Liver (tissue), 9 donors: Measurements from ENCODE around the gene CFI. TPM values are rescaled to one million over a fixed set of nuclear protein-coding genes. Genes with fewer than 3 reads are reported as not detected.

Experiments
- DNase-seq: peaks from one replicate; pipeline ENCODE4 v3.0.0-alpha.2; 2017; ENCODE audit warnings: low spot score
- H3K27ac ChIP-seq, 2 donors: one replicate each; pipeline ENCODE4 v1.7.0; 2013; ENCODE audit warnings: inconsistent platforms in 2 of 2, low read length in 2 of 2, control low read depth in 1 of 2, low read depth in 1 of 2, mild to moderate bottlenecking in 1 of 2
- H3K27me3 ChIP-seq, 4 donors: one replicate each; pipeline versions ENCODE4 v1.6.1 to v1.7.0; 2013; ENCODE audit warnings: low read length in 3 of 4, inconsistent platforms in 1 of 4, mild to moderate bottlenecking in 1 of 4, moderate library complexity in 1 of 4; ENCODE audit not compliant: control insufficient read depth in 4 of 4, insufficient read depth in 4 of 4
- H3K36me3 ChIP-seq, 4 donors: one replicate each; pipeline versions ENCODE4 v1.6.1 to v1.7.0; 2013; ENCODE audit warnings: low read length in 3 of 4, mild to moderate bottlenecking in 3 of 4, low read depth in 1 of 4, moderate library complexity in 1 of 4; ENCODE audit not compliant: control insufficient read depth in 4 of 4, insufficient read depth in 3 of 4
- H3K4me1 ChIP-seq, 4 donors: one replicate each; pipeline versions ENCODE4 v1.6.1 to v1.7.0; 2013; ENCODE audit warnings: low read length in 3 of 4, mild to moderate bottlenecking in 3 of 4, moderate library complexity in 1 of 4; ENCODE audit not compliant: control insufficient read depth in 4 of 4, insufficient read depth in 4 of 4
- H3K4me3 ChIP-seq, 3 donors: one replicate each; pipeline versions ENCODE4 v1.6.1 to v1.7.0; 2013; ENCODE audit warnings: low read length in 3 of 3, control low read depth in 1 of 3, low read depth in 1 of 3, mild to moderate bottlenecking in 1 of 3
- H3K9ac ChIP-seq, 2 donors: one replicate each; pipeline ENCODE4 v1.7.0; 2013; ENCODE audit warnings: low read length in 2 of 2, mild to moderate bottlenecking in 2 of 2, moderate library complexity in 2 of 2, control low read depth in 1 of 2, low read depth in 1 of 2
- H3K9me3 ChIP-seq, 4 donors: one replicate each; pipeline versions ENCODE4 v1.6.1 to v1.7.0; 2013; ENCODE audit warnings: low read length in 3 of 4; ENCODE audit not compliant: control insufficient read depth in 4 of 4
- ATF3 ChIP-seq: IDR thresholded peaks from 2 replicates; pipeline ENCODE4 v1.6.1; 2016; ENCODE audit warnings: antibody characterized with exemption
- EGR1 ChIP-seq, 2 donors: IDR thresholded peaks; 2 replicates each; pipeline ENCODE4 v1.6.1; 2016 to 2018; ENCODE audit warnings: antibody characterized with exemption in 2 of 2, low read depth in 2 of 2
- FOXA1 ChIP-seq: IDR thresholded peaks from 2 replicates; pipeline ENCODE4 v1.6.1; 2016; ENCODE audit warnings: antibody characterized with exemption
- FOXA2 ChIP-seq: IDR thresholded peaks from 2 replicates; pipeline ENCODE4 v1.6.1; 2016; ENCODE audit warnings: antibody characterized with exemption
- GABPA ChIP-seq, 2 donors: IDR thresholded peaks in 1 of 2; conservative IDR thresholded peaks in 1 of 2; 2 replicates each; pipeline ENCODE4 v1.6.1; 2016; ENCODE audit warnings: antibody characterized with exemption in 2 of 2, mild to moderate bottlenecking in 1 of 2, moderate library complexity in 1 of 2
- HNF4G ChIP-seq: IDR thresholded peaks from 2 replicates; pipeline ENCODE4 v1.6.1; 2016; ENCODE audit warnings: antibody characterized with exemption
- NR2F2 ChIP-seq: IDR thresholded peaks from 2 replicates; pipeline ENCODE4 v1.6.1; 2016; ENCODE audit warnings: antibody characterized with exemption
- RAD21 ChIP-seq, 2 donors: IDR thresholded peaks; 2 replicates each; pipeline ENCODE4 v1.6.1; 2016; ENCODE audit warnings: antibody characterized with exemption in 2 of 2, mild to moderate bottlenecking in 2 of 2
- REST ChIP-seq: IDR thresholded peaks from 2 replicates; pipeline ENCODE4 v1.6.1; 2016; ENCODE audit warnings: antibody characterized with exemption, mild to moderate bottlenecking
- RXRA ChIP-seq, 2 donors: IDR thresholded peaks; 2 replicates each; pipeline ENCODE4 v1.6.1; 2017 to 2018; ENCODE audit warnings: antibody characterized with exemption in 2 of 2, mild to moderate bottlenecking in 1 of 2
- SP1 ChIP-seq: IDR thresholded peaks from 2 replicates; pipeline ENCODE4 v1.6.1; 2018; ENCODE audit warnings: antibody characterized with exemption, mild to moderate bottlenecking
- TAF1 ChIP-seq: conservative IDR thresholded peaks from 2 replicates; pipeline ENCODE4 v1.6.1; 2016; ENCODE audit warnings: antibody characterized with exemption, mild to moderate bottlenecking
- YY1 ChIP-seq: IDR thresholded peaks from 2 replicates; pipeline ENCODE4 v1.6.1; 2016; ENCODE audit warnings: antibody characterized with exemption, mild to moderate bottlenecking
- WGBS: extraction: QIAGEN DNeasy Blood & Tissue Kit; methylation state at CpG from one replicate; pipeline ENCODE4 v1.1.7; 2013; 5-methylcytosine and 5-hydroxymethylcytosine counted together
- polyA plus RNA-seq, 2 donors: library from polyadenylated mRNA; stranded (reverse) in 1 of 2; unstranded in 1 of 2; fragments of 200-250 nt in 1 of 2; fragments of >200 nt in 1 of 2; fragmentation: Nextera tagmentation in 1 of 2; extraction: Ambion mirVana in 1 of 2; gene quantifications; one replicate each; pipeline versions ENCODE4 v1.2.1 to v1.2.3, GENCODE V29; 2013 to 2015
- total RNA-seq, 2 donors: library from RNA; depleted of rRNA; stranded (reverse); fragments of >200 nt; gene quantifications; one replicate each; pipeline ENCODE4 v1.2.3, GENCODE V29; 2014
- TF ChIP-seq, protein P1 (sequence below): fragments of 150-350 bp; IDR thresholded peaks from 2 replicates; pipeline ENCODE4 v1.5.1; 2017; ENCODE audit warnings: improper control_type of control experiment, low read depth, low read length; ENCODE audit not compliant: missing input control
- donor health status: healthy.
- donor health status: healthy.
- donor health status: healthy.
- donor health status: healthy.
- donor health status: healthy.

CFI gene
- total and polyA plus RNA-seq, 4 donors: 232 to 598 (median 500) TPM

DNA sequence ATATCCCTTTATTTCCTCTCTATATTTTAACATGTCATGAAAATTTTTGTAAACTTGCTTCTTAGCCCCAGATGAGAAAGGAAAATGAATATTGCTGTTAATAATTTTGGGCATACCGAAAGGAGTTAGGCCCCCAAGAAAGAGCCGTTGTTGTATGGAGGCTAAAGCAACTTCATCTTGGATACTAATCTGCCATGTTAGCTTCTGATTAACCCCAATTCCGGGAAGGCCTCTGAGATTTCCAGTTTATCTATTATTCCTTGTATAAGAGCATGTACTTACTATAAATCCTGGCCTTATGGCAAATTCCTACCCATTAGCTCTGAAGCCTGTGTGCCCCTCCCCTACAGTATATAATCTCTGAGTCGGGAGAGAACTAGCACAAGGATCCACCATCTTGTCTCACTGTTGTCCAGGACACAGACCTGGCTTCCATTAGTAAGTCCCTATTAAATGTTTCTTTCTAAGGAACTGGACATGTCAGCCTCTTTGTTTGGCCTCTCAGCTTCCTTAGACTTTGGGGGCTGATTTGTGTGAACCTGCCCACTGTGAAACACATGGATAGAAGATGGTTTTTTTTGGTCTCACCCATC, 51.1 kb downstream of the CFI start:
- peaks cover 0 to 18% (median 12%) of the 10 kb centered on the region in 4 donors for H3K4me1 ChIP-seq
- DNase-seq: no peak
- peaks cover 4 to 24% (median 16%) of the 10 kb centered on the region in 4 donors for H3K36me3 ChIP-seq
- no peaks in the 10 kb centered on the region for H3K9me3 ChIP-seq
- 94% methylated on average over 4 of the region's 4 CpGs for WGBS
- no peak overlapping the region for H3K4me3 ChIP-seq
- TF ChIP-seq RAD21 (IDR thresholded peaks at IDR 0.05) (no peak), FOXA1 (no peak)
- H3K9ac ChIP-seq: no peak overlapping the region
- H3K27me3 ChIP-seq: no peaks in the 10 kb centered on the region
- H3K27ac ChIP-seq: no peak overlapping the region

DNA sequence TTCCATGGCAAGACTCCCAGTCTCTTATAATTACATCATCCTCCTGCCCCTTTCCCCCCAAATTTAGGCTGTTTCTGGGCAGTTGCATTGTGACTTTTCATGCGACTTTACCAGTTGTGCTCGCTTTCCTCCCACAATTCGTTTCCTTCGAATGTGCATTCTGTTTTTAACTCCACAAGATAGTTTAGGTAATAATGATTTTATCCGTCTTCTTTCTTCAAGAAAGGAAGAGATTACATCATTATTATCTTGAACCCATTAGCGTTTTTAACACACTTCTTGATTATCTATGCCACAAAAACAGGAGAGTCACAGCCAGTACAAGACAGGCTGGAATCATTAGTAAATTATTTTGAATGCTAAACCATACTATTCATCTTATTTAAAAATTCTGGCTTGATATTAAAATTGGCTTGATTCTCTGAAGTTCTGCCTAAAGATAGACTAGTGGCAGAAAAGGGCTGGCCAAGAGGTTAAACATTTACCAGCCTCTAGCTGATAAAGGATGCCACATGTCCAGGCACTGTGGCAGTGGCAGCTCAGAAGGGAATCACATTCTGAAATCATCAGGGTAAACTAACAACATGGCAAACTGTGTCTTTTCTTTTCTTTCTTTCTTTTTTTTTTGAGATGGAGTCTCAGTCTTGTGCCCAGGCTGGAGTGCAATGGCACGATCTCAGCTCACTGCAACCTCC, 52.3 kb downstream of the CFI start:
- Histone ChIP-seq H3K9me3 (no peaks in the 10 kb centered on the region), H3K36me3 (peaks cover 2 to 29% (median 20%) of the 10 kb centered on the region in 4 donors), H3K9ac (no peak overlapping the region), H3K4me3 (no peak overlapping the region), H3K27ac (no peak overlapping the region), H3K4me1 (peaks cover 0 to 18% (median 12%) of the 10 kb centered on the region in 4 donors), H3K27me3 (no peaks in the 10 kb centered on the region)
- TF ChIP-seq TAF1 (no peak), REST (no peak), EGR1 (IDR thresholded peaks at IDR 0.05; ENCODE audit: low read depth in 2 of 2) (no peak), RXRA (IDR thresholded peaks at IDR 0.05) (no peak), ATF3 (no peak), SP1 (no peak), FOXA2 (no peak), HNF4G (no peak), RAD21 (IDR thresholded peaks at IDR 0.05) (no peak)
- TF ChIP-seq, protein P1, sequence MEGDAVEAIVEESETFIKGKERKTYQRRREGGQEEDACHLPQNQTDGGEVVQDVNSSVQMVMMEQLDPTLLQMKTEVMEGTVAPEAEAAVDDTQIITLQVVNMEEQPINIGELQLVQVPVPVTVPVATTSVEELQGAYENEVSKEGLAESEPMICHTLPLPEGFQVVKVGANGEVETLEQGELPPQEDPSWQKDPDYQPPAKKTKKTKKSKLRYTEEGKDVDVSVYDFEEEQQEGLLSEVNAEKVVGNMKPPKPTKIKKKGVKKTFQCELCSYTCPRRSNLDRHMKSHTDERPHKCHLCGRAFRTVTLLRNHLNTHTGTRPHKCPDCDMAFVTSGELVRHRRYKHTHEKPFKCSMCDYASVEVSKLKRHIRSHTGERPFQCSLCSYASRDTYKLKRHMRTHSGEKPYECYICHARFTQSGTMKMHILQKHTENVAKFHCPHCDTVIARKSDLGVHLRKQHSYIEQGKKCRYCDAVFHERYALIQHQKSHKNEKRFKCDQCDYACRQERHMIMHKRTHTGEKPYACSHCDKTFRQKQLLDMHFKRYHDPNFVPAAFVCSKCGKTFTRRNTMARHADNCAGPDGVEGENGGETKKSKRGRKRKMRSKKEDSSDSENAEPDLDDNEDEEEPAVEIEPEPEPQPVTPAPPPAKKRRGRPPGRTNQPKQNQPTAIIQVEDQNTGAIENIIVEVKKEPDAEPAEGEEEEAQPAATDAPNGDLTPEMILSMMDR: no peak
- WGBS: 79% methylated on average over 7 of the region's 7 CpGs
- no peak for DNase-seq

DNA sequence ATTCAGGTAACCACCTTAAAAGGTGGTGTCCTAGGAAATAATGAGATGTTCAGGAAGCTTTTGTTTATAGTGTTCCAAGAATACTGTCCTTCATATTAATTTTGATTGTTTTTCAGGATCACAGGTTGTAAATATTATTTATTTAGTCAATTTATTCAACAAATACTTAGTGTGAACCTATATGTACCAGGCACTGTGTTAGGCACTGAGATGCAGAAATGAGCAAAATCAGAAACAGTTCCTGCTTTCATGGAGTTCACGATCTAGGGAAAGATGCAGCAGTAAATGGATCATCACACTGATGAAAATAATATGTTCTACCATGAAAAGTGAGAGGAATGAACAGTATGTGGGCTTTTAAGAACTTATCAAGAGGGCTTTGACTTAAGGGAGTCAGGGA, 53.7 kb downstream of the CFI start:
- no peak overlapping the region for H3K9ac ChIP-seq
- H3K27ac ChIP-seq: no peak overlapping the region
- H3K4me1 ChIP-seq: peaks cover 0 to 18% (median 12%) of the 10 kb centered on the region in 4 donors
- no peak overlapping the region for H3K4me3 ChIP-seq
- H3K9me3 ChIP-seq: no peaks in the 10 kb centered on the region
- DNase-seq: no peak
- 96% methylated on average over 1 of the region's 1 CpG for WGBS
- H3K36me3 ChIP-seq: peaks cover 5 to 35% (median 24%) of the 10 kb centered on the region in 4 donors
- no peaks in the 10 kb centered on the region for H3K27me3 ChIP-seq
- no peak for TF ChIP-seq FOXA1
- TF ChIP-seq RXRA (IDR thresholded peaks at IDR 0.05): no peak
- no peak for TF ChIP-seq YY1
- no peak for TF ChIP-seq GABPA (IDR thresholded peaks at IDR 0.05 in 1 of 2, conservative IDR thresholded peaks at IDR 0.05 in 1 of 2)
- TF ChIP-seq, protein P1: no peak
- no peak for TF ChIP-seq EGR1 (IDR thresholded peaks at IDR 0.05; ENCODE audit: low read depth in 2 of 2)
- no peak for TF ChIP-seq REST
- no peak for TF ChIP-seq HNF4G
- TF ChIP-seq NR2F2: no peak
